Glomerular visceral epithelial cell (primary cell): ENCODE measurements around the gene SREBF1.

Experiments
- DNase-seq: peaks from one replicate; pipeline ENCODE4 v3.0.0-alpha.2; 2016; ENCODE audit errors: extremely low spot score

Gene SREBF1

DNA sequence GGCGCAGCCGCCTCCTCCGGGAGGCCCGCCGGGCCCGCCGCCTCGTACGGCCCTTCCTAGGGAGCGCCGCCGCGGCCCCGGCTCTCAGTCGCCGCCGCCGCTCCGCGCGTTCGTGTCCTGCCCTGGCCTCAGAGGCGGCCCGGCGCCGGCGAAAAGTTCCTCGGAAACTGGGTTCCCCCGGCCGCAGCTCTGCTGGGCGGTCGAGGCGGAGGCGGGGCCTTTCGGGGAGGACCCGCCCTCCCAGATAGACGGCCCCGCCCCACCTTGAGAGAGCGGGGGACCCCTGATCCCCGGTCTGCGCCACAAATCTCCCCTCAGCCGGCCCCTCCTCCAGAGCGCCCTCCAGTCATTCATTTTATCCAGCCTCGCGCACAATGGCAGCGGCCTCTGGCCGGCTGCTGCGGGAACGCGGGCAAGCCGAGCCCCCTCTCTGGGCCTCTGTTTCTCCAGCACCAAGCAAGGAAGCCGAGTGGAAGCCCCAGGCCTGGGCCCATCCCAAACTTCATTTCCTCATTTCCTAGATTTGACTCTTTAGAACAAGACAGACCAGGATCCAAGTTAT lies at the start of gene SREBF1:
Gene SREBF1, minus strand, starts transcription at position 169 of the 562 bp plus-strand sequence. CDS start 169 bp downstream, outside the sequence.
- peak; percentile 54 for DNase-seq

DNA sequence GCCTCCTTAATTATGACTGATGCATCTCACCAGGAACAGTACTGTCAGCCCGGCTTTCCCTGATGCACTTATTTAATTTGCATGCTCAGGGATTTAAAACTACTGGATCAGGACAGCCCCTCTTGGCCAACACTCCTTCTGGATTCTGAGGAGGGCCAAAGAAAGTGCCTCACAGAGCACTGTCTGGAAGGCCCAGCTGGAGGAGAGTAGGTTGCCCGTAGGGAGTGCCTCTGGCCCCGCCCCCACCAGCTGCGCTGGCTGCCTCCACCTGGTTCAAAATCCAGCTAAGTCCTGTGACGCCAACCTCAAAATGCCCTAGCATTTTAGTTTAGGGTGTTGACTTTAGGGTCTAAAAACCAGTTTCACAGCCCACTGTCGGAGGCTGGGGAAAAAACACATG lies 49.4 kb upstream of the SREBF1 start:
- DNase-seq = no peak

DNA sequence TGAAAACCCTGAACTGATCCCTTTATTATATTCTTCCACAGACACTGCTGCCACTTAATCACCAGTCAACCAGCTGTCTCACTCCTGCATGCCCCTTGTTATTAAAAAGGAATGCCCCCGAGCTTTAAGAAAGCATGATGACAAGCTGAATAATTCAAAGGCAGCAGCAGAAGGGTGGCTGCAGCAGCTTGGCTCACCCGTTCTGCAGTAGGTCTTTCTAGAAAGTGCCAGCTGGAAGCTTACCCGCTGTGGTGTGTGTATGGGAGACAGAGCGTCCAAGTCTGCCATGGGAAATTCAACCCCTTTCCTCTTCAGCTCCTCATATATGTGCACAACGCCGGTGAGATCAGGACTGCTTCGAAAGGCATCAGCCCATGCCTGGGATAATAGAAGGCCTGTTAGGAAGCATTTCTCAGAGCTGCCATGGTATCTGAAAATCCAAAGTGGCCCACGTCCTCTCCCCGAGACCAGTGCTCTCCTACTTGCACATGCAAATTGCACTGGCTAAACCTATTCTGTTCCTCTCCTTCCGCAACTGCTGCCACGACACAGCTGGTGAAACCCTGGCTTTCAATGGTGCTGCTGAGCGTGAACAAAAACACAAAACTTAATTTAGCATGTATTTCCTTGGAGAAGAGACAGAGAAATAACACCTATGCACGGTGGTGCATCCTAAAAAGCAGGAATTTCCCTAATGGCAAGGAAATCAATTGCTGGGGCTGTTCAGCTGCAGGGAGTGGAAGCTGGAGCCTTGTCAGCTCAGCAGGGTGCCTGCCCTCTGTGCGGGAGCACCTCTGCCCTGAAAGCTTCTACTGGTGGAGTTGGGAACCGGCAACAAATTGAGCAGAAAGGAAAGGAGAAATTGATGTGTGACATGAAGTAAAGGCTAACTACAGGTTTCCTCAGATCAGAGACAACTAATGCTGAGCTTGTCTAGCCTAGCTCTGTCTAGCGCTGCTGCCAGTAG lies 47.9 kb upstream of the SREBF1 start:
- DNase-seq = no peak

DNA sequence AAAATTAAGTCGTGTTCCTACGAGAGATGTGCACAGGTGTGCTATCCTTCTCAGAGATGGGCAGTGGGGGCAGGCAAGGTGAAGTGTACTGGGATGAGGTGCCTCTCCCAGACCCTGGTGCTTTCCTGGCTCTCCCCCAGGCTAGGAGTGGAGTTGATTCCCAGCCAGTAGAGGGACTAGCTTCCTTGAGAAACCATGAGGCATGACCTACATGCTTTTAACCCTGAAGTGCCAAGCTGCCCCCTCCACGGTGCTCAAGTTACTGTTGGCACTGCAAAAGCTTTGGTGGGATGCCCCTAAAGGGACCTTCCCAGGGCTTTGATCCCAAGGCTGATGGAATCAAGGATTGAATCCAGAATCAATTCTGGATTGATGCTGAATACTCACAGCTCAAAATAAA lies 47.0 kb upstream of the SREBF1 start:
- DNase-seq = no peak

DNA sequence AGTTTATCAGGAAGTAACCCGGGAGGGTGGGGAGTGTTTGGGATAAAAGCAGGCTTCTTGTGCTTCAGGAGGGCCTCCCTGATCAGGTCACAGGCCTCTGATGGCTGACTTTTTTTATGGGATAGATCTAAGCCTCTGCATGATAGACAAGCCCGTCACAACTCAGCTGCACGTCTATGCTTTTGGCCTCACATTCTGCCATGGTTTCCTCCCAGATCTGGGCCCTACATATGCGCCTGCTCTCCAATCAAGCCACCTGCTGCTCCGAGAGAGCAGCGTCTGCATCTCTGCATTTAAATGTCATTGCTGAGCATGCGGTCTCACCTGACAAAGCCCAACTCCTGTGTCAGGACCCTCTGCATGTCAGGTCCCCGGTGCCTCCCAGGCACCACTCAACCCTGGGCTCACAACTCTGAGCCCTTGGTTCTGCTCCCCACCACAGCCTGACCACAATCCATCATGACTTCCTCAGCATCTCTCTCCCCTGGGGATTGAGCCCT lies 45.3 kb upstream of the SREBF1 start:
- no peak for DNase-seq

DNA sequence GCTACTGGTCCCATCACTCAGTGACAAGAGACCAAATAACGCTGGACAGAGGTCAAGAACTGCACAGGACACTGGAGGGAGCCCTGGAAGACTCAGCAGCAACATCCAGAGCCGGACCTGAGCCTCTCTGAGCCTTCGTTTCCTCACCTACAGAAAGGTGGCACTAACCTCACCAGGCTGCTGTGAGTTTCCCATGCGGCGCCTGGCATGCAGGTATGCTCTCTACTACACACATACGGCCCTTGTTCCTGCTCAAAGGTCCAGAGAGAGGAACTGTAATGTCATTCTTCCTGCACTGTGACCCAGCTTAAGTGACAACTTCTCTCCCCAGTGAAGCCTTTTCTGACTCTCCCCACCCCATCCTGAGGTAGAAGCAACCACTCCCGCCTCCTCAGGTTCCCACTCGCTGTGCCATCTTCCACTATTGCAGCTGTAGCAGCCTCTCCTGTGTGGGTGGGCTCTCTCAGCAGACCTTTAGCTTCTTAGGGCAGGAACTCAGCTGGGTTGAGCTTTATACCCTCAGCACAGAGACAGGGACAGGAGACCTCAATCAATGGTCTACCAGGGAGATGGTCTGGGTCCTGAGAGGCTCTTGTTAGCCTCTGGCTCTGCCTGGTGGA lies 43.9 kb upstream of the SREBF1 start:
- DNase-seq = no peak

DNA sequence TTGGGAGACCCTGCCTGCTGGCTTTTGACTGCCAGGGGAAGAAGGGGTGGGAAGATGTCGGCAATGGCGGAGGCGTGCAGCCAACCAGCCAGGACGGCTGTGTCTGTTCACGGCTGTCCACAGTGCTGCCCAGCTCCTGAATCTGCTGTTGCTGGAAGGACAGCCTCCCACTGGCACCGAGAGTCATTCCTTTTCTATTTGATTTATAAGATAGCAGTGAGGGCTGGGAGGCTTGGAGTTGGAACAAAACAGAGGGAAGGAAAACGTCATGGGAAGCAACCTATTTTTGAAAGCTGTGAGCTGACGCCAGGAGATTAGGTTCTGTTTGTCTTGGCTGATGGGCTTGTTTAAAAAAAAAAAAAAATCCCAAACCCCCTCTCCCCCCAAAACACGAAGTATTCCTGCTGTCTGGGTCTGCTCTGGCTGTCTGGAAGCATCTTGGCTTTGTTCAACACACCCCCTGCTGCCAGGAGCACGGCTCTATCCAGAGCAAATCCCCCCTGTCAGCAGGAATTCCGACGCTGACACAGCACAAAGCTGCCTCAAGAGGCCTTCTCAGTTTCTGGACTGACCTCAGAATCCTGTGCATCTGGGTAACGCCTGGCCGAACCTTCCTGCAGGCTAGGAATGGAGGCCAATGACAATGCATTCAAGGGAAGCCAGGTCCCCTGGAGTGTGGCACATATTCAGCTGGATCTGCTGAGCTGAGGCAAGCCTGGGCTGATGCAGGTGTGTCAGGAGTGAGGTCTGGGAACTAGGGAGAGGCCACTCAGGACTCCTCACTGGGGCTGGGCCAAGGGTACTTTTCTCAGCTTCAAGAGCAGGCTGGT lies 41.0 kb upstream of the SREBF1 start:
- DNase-seq = peak; percentile 44

DNA sequence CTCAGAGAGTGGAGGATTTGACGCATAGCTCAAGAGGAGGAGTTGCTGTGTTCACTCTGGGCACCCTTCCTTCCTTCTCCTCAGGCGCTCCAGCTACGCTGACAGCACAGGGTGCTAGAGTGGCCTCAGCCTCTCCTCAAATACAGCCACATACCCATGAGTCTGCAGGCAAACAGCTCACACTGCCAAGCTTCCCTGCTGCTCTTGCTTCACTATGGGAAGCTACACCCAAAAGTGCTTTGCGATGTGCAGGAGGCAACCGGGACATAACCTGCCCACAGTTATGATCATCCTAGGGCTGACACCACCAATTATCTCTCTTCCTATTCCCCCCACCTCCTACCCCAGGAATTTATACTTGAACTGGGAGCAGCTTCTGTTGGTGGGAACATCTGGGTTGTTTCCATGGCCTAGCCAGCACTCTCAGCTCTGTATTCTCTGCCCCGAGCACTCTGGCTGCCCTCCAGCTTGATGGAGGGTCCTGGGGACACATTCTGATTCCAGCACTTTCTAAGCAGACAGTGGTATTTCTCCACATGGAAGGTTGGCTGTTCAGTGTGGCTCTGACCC lies 40.3 kb upstream of the SREBF1 start:
- DNase-seq = no peak

DNA sequence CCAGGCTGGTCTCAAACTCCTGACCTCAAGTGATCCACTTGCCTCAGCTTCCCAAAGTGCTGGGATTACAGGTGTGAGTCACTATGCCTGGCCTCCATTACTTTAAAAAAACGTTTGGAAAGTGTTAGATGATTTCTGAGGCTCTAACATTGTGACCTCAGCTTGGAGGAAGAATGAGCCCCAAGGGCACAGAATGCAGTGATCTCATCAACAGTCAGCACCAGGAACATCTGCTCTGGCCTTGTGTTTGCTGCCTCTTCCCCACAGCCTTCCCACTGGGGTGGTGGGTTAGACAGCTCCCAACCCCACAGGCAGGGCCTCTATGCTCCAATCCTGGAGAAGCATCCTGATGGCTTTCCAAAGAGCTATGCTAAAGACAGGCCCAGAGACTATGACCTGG lies 37.7 kb upstream of the SREBF1 start:
- DNase-seq = peak; percentile 16

DNA sequence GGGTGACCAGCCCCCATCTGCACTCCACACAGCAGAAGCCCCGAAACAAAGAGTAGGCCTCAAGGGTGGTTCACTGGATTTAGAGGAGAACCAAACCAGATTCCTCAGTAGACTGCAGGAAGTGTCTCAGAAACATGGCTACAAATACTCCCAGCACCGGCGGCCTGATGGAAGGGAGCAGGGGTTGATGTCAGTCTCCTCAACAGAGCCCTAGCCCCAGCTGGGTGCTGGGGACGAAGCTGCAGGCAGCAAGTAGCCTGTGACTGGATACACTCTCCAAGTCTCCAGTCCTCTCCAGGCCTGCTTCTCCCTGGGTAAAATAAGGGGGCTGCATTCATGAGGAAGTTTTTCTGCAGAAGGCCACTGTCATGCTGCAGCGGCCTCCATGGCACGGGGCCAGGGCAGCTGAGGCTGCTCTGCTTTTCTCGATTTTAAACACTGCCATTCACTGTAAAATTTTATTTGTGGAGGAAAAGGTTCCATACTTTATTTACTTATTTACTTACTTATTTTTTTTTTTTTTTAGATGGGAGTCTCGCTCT lies 36.7 kb upstream of the SREBF1 start:
- DNase-seq = no peak

DNA sequence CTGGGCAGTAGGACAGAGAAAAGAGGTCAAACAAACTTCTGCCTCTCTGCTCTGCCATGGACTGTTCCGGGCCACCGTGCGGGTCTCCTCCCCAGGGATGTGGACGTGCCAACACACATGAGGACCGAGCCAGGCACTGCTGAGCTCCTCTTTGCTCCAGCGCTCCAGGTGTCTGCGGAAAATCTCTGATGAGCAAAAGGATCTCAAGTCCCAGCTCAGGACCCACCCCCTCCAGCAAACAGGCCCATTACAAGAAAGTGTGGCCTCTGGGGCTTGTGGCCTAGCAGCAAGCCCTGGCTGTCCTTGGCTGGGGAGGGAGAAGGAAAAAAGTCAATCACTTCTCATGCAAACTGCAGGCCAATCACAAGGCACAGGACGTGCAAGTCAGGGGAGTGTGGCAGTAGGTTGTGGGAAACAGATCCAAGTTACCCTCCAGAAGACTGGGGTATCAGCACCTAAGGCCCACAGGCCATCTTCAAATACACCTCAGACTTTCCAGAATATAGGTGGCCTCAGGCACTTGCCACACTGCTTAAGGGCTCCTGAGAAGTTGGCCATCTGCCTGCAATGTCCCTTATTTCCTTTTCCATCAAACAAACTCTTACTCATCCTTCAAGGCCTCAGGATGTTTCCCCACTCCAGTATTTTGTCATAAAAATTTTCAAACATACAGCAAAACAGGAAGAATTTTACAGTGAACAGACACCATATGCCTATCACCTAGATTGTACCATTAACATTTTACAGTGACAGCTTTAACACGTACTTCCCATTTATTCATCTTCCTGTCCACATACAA lies 36.0 kb upstream of the SREBF1 start:
- DNase-seq = no peak

DNA sequence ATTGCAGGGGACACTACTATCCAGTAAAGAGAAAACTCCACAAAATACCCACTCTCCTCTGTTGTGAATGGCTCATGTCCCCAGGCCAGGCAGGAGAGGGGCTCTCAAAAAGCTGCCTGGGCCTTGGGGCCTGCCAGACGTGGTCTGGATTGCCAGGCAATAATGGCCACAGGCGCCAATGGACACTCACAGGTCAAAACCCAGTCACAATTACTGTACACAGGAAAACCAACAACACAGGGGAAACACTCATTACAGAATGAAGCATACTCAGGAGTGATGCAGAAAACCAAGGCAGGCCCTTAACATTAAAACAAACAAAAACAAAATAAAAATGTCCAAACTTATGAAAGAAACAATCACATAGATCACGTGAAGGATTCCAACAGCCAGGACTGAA lies 35.1 kb upstream of the SREBF1 start:
- no peak for DNase-seq

DNA sequence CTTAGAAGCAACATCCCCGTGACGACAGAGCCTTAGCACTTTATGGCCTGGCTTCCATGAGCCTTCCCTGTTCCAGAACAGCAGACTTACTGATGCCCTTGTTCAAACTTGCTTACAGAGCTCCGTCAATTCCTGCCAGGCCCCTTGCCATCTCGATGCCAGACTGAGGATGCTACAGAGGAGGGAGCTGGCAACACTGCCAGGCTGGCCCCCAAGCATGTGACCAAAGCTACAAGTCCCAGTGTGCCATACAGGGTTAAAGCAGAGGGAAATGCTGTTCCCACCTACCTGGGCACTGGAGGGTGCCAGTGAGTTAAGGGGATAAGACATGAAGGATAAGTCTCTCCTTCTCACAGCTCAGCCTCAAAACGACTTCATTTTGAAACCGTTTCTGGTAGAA lies 33.5 kb upstream of the SREBF1 start:
- no peak for DNase-seq

DNA sequence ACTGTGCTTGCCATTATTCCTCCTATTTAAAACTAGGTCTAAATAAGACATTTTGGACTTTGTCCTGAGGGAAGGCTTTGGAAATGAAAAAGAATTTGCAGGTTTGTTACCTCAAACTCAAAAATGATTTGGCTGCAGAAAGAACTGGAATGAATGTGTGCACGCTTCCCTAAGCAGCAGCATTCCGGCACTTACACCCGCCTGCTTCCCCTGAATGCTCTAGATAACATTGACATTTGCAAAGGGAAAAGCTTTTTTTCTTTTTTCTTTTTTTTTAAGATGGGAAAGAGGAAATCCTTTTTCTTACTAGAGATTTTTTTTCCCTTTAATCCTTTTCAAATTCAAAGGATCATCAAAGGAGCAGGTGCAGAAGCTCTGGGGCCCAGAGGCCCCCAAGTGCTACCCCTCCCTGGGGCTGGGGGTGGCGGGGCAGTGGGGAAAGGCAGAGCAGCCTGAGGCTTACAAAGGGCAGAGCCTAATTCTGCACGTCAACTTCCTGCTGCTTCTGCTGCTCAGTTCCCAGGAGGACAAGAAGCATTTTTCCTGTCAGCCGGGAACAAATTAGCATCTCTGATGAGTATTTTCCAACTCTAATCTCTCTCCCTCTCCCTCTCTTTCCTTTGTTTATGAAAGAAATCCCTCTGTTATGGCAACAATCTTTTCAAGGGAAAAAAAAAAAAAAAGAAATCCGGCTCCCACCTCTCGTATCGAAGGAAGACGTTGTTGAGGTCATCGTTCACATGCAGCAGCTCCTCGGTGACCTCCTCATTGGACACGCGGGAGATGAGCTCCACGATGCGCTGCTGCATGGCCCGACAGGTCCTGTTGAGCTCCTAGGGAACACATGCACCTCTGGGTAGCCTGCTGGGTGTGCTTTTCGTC lies 32.1 kb upstream of the SREBF1 start:
- DNase-seq = no peak

DNA sequence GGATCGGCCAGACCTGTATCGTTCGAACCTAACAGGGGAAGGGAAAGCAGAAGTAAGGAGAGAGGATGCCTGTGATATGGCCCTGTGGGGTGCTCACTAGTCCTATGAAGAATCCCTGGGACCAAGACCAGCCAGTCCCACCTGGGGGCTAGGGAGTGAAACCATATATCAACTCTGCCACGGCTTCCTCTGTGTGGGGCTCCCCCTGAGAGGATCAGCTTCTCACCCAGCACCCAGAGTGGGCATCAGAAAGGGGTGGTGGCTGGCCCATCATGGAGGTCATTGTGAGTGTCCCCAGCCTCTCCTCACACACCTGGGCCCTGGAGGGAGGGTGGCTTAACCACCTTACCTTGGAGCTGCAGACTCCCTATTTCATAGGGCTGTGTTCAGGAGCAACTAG lies 30.1 kb upstream of the SREBF1 start:
- no peak for DNase-seq

DNA sequence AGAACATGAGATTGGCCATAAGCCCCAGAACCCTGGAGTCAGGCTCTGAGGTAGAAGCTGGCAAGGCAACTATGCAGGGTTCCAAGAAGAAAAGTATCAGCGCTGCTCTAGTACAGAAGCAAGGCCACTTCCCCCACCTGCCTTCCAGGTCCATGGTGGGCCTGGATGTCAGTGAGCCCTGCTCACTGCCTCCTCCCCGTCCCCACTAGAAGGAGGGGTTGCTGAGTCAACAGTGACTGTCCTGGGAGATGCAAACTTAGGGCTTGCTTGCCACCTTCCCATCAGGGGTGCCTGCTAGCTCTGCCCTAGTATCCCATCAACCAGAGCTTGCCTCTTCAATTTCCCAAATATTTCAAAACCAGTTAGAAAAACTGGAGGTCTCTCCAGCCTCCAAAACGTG lies 29.6 kb upstream of the SREBF1 start:
- no peak for DNase-seq

DNA sequence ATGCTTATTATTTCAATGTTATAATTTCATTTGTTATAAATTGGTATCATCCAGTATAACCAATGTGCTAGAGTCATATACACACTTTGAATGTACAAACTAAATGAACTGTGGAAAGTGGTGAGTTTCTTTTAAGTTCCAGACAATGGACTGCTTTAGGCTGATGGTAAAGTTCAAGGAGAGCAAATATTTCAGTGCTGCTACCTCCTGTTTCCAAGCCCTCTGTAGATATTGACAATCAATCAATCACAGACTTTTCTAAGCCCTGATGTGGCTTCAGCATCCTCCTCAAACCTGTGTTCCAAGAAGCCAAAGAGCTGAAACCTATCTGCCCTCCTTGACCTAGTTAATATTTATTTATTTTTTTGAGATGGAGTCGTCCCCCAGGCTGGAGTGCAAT lies 28.2 kb upstream of the SREBF1 start:
- no peak for DNase-seq

DNA sequence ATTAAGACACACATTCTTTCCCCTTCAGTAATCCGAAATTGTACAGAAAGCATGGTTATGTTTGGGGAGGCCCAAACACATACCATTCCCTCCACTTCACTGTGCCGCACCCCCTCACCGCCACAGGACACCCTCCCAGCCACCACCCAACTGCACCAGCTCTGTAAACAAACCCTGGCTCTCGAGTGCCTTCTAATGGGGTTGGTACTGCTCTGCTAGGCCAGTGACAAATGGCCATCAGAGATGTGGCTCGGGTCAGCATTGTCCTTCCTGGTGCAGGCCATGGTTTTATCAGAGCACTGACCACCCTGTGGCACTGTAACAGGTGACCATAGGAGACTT lies 24.0 kb upstream of the SREBF1 start:
- no peak for DNase-seq
